Stimulated activated CD8-positive, alpha-beta memory T cell treated with anti-CD3 and anti-CD28 coated beads, Interleukin-12 subunit alpha, Interleukin-12 subunit beta, amount 100 ng/mL, for 24 hours (primary cell): ENCODE results near the gene DLEU7.
A peak's percentile ranks its signal among the peaks of the same experiment; 100 is the strongest.

Experiments used
- DNase-seq: peaks from one replicate; pipeline ENCODE4 v3.0.0-alpha.2; 2020; ENCODE audit errors: extremely low read depth

The DLEU7 gene

DNA sequence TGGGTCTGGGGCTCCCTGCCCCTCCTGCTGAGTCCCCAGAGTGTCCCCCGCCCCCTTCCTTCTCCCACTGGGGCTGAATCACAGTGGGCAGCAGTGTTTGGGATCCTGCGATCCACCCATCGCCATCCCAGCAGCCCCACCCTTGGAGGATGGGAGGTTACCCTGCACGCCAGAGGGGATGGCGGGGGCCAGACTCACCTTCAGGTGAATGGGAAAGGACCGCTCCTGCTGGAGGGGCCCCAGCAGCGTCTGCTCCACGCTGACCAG lies 569 bp downstream of the DLEU7 start:
- DNase-seq = no peak

GRCh38 chr13:50842251-50842989 lies 1.1 kb downstream of the DLEU7 start:
- no peak for DNase-seq

GRCh38 chr13:50841786-50842185 lies 1.7 kb downstream of the DLEU7 start:
- no peak for DNase-seq

- no peak for DNase-seq
These were observed 3.2 kb downstream of the DLEU7 start for GRCh38 chr13:50840284-50840683.

DNA sequence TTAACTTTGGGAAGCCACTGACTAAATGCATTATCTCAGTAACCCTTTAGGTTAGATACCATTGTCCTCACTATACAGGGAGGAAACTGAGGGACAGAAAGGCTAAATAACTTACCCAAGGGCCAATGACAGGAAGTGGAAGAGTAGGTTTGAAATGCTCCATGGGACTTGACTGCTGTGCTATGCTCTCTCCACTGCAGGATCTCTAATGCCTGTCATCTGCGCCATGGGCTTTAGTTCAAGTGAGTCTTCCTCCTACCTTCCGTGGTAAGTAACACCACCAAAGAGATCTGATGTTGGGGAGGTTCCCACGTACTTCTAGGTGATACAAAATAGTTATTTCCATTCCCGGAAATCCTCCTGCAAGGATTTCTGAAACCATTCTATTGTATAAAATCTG lies 3.7 kb downstream of the DLEU7 start:
- DNase-seq = no peak

- no peak for DNase-seq
These were observed 4.8 kb downstream of the DLEU7 start for GRCh38 chr13:50838701-50839100.

DNA sequence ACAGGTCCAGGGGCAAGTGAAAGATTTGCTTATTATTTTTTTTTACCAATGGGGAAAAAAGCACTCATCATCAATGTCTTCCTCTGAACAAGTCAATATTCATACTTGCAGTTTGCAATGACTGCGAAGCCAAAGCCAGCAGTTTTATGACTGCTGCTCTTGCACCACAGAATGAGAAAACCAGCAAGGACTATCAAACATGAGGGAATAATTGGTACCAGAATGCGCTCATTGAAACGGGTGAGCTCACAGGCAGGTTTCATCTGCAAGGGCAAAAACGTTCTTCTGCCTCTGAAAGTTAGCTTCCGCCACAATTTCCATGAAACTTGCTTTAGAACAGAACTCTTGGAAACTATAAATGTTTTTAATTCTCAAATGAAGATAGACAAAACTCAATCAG lies 5.5 kb downstream of the DLEU7 start:
- DNase-seq = no peak

- no peak for DNase-seq
These were observed 12.0 kb downstream of the DLEU7 start for GRCh38 chr13:50831512-50831911.

DNA sequence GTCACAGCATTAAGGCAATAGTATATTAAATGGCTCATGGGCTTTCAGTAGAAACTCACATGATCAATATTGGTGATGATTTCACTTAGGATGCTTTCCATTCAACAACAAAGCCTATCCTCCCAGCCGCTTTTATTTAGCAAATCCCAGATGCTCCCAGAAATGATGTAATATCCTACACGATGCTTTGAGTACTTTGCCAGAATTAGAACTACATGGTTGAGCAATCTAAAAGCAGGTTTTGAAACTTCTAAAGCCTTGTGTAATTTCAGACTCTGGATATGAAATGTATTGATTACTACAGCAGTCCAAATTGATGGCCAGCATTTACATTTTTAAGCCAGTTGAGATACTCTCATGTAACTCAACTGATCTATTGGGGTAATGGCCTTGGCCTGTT lies 13.6 kb downstream of the DLEU7 start:
- no peak for DNase-seq

- DNase-seq = no peak
These were observed 14.3 kb downstream of the DLEU7 start for GRCh38 chr13:50829226-50829625.

GRCh38 chr13:50826035-50826434 lies 17.5 kb downstream of the DLEU7 start:
- no peak for DNase-seq

DNA sequence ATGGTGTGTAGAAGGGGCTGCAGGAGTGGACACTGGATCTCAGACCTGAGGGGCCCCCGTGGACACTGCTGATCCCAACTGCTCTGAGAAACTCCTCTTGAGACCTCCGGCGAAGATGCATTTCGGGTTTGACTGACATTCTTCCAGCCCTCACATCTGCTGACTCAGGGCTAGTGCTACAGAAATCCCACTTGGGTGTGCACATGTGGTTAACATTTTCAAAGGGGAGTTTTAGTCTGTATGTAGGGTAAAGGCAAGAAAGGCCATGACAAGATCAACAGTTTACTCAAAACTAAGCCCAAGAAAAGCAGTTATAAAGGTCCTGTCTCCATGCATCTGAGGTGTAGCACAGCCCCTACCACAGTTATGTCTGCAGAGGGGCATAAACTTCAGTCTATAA lies 31.2 kb downstream of the DLEU7 start:
- no peak for DNase-seq

GRCh38 chr13:50810998-50811397 lies 32.5 kb downstream of the DLEU7 start:
- no peak for DNase-seq

DNA sequence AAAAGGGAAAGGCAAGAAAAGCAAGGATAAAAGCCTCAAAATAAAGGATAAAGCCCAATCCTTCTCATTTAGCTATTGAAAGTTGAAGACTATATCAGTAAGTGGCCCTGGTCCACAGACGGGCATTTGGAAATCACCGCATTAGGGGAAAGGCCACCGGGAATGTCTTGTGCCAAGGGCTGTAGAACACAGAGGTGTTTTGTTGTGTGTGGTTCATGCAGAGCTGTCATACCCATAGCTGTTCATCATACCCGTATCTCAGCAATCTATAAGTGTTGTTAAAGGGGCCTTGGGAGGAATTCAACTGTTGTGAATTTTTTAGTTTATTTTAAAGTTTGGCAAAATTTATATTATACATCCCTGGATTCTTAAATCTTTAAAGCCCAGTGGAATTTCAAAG lies 33.0 kb downstream of the DLEU7 start:
- DNase-seq = no peak

DNA sequence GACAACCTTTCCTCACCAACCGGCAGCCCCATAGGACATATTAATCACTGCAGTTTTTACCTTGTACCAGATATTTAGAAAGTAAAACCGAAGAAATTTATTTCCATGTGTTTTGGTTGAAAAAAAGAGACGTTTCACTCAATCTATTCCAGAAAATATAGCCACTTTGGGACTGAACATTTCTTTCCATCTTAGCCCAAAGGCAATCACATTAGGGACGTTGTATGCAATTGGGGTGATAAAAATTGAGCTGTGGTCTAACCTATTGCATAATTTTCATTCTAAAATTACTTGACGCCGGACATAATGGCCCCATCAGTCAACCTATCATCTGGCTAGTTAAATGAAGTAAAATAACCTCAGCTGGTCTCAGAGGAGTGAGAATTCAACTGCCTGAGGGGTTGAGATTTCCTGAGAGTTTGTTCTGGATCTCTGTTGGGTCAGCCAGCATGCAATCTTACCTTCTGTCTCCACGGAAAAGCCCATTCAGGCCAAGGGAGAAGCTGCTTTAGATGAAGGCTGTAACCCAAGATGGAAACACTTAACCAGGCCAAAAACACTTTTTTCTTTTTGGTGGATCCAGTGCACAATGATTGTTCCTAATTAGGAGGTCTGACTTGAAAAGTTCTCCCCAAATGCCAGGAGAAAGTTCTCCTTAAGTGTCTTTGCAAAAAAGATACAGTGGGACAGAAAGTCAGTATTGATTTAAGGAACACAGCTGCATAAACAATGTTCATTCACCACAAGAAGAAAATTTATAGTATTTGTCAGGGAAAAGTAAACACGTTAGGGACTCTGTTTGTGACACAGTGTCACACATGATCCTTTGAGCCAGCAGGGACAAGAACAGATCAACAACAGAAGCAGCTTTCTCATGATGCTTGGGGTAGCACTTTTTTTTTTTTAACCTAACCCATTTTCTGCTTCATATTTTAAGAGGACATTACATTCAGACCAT lies 34.1 kb downstream of the DLEU7 start:
- DNase-seq = no peak

DNA sequence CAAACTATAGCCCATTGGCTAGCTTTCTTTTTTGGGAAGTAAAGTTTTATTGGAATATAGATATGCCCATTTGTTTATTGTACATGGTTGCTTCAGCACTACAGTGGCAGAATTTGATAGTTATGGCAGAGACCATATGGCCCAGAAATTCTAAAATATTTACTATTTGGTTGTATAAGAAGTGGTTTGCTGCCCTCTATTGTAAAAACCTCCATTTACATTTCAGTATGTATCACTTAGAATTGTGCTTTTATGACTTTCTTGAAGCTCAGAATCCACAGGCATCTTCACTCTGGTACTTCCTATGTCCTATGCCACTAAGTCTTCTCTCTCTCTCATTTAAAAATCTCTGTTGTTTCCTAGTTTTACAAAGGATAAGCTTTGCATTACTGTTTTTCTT lies 37.7 kb downstream of the DLEU7 start:
- DNase-seq = no peak

- DNase-seq = peak; percentile 20
These were observed 42.2 kb downstream of the DLEU7 start for GRCh38 chr13:50801087-50801931.

- DNase-seq = no peak
These were observed 43.3 kb downstream of the DLEU7 start for GRCh38 chr13:50800091-50800739.

- no peak for DNase-seq
These were observed 44.6 kb downstream of the DLEU7 start for GRCh38 chr13:50798923-50799322.

DNA sequence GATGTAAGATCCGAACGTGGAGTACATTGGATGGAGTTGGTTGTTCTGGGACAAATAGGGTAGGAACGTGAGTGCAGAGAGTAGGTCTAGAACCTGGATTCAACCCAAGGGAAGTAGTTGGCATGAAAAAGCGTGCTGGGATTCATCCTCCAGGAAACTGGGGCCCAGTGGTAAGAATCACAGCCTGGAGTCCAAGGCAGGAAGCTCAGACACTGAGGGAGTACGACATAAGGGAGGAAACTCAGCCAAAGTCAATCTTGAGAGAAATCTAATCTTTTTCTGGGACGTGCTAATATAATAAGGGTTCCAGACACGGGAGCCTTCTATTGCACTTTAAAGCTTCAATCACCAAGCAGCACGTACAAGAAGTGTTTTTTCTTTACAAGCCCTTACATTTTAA lies 46.4 kb downstream of the DLEU7 start:
- DNase-seq = no peak

DNA sequence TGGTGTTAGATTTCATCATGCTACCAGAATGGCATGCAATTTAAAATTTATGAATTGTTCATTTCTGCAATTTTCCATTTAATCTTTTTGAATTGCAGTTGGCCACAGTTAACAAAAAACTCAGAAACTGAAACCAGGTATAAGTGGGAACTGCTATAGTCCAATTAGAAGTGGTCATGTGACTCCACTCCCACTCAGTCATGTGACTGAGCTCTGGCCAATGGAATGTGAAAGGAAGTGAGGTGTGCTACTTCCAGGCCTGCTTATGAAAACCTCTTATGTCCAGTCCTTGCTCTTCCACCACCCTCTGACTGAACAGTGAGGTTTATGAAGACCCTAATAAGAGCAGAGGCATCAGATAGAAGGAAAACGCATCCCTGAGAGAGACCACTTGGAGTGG lies 47.0 kb downstream of the DLEU7 start:
- DNase-seq = no peak

GRCh38 chr13:50794226-50794625 lies 49.3 kb downstream of the DLEU7 start:
- DNase-seq = no peak
